ENCODE measurements around the gene MAD2L2.

Gene MAD2L2

DNA sequence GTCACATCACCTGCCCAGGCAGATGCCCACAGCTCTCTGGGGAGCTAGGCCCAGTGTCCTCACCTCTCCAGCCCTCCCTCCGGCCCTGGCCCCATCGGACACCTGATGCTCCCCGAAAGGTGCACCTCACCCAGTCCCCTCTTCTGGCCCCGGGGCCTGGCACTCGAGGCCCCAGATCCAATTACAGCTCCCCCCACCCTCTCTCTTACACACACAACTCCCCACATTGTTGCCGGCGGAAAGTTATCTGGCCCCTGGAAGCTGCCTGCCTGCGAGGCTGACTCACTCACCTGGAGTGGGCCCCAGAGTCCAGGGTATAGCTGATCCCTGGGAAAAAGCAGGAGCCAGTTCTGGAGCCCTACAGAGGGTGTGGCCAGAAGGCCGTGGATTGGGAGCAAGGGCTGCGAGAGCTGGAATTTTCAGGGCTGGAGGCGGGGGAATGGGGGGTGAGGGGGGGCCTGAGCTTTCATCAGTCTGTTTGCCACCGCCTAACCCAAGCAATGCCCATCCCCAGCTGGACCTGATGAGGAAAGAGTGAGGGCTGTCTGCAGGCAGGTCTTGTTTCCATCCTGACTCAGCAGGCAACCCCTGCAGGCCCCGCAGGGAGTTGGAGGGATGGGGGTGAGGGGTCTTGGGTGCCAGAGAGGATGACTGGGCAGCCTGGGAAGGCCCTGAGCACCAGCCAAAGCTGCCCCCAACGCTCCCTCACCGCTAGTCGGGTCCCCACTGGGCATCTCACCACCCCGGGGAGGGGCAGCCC, 27.7 kb downstream of the MAD2L2 start:
- no peak for DNase-seq

DNA sequence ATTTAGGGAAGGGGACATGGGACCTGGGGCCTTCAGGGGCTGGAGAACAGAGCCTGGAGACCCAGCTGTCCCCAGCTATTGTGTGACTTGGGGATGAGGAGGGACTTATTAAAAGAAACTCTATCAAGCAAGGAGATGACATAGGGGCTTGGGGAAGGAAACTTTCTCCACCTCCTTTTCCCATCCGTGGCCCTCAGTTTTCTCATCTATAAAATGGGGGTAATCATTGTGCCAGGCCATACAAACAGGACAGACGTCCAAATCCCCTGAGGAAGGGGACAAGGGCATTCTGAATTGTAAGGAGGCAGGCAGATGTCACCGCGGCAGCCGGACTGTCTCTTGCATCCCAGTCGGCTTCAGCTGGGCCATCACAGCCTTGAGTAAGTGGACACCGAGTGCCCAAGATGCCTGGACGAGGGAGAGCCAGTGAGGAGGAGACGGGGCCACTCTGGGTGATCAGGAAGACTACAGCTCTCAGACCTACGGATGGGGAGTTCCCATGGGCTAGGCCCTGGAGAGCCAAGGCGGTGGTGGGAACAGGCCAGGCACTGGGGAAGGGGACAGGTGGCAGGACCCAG, 28.7 kb downstream of the MAD2L2 start:
- DNase-seq = no peak

DNA sequence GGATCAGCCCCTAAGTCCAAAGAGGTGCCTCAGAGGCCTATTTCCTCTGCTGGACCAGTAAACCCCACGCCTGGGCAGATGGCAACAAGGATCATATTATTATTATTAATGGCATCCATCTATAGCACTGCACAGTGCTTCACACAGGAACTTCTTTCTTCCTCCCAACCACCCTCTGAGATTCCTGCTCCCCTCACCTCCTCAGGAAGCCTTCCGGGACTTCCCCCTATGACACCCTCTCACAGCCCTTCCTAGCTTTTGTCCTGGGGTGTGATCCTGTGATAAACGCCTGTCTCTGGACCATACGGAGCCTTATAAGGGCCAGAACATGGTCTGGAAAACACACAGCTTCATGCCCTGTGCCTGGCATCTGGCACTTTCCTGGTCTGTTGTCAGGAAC, 29.9 kb downstream of the MAD2L2 start:
- DNase-seq = no peak

DNA sequence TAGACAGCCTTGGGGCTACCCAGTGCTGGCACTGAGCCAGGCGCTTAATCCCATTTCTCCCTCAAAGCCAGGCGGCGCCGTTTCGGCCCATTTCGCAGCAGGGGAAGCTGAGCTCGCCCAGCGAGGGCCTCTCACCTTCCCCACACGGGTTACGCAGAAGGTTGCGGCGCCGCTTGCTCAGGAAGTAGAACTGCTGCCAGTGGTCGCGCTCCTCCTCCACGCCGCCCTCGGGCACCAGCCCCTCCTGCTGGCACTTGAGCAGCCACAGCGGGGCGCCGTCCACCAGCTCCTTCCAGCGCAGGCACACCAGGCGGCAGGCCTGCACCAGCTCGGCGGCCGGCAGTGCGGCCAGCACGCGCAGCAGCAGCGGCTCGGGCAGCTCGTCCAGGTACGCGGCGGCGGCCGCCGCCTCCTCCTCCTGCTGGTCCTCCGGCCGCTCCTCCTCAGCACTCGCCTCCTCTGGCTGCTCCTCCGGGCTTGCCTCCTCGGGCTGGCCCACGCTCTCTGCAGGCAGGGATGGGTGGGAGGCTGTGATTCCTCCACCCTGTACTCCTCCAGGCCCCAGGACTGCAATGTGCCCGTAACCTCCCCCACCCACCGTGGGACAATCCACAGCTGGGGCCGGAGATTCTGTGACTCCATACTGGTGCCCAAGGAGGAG, 30.5 kb downstream of the MAD2L2 start:
- DNase-seq = peak; percentile 70

DNA sequence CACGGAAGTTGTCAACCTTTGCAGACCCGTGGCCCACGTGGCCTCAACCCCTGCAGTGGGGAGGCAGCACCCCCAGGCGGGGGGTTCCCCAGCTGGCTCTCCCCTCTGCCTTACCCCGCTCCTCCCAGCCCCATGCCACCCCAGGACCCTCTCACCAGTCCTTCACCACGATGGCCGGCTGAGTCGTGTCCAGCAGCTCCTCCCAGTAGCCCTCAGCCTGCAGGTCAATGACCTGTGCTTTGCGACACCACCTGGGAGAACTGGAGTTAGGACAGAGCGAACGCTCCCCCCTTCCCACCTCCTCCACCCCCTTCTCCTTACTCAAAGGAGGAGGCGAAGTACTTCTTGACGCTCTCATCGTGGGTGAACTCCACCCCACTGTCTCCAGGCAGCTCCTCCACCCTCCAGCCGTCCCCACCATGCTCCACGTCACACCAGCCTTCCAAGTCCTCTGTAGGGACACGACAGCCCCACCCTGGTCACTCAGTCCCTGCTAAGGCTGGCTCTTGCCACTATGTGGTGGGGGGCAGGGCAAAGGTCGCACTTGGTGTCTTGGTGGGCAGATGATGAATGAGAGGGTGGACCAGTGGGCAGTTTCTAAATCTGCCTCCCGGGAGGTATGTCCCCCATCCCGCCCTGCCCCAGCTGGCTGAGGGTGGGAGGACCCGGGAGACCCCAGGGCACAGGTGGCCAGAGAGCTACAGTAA, 31.2 kb downstream of the MAD2L2 start:
- no peak for DNase-seq

DNA sequence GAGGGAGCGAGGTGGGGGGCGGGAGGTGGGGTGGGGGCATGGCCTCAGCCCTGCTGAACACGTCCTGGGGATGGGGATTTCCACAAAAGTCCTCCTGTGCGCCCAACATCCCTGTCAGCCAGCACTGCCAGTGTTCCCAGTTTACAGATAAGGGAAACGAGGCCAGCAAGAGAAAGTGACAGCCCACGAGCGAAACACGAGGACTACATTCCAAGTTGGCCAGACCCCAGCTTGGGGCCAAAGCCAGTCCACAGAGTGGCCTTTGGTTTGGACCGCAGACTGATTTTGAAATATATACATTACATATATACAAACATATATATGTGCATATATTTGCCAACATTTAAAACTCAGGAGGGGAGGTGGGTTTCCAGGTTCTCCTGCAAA, 31.7 kb downstream of the MAD2L2 start:
- DNase-seq = no peak

DNA sequence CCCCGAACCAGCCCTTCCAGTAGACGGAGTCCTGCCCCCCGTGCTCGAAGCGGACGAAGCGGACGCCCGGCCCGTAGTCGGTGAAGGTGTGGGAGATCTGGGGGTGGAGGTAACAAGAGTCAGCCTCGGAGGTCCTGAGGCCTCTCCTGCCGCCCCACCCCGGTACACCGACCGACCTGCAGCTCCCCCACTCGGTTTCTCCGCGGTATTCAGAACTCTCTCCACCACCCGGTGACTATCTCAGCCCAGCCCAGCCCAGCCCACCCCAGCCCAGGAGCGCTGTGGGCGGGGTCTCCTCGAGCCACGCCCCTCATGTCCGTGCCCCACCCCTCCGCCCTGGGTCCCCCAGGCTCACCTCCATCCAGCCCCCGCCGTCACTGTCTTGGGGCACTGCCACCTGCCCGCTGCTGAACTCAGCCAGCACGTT, 32.2 kb downstream of the MAD2L2 start:
- DNase-seq = no peak

DNA sequence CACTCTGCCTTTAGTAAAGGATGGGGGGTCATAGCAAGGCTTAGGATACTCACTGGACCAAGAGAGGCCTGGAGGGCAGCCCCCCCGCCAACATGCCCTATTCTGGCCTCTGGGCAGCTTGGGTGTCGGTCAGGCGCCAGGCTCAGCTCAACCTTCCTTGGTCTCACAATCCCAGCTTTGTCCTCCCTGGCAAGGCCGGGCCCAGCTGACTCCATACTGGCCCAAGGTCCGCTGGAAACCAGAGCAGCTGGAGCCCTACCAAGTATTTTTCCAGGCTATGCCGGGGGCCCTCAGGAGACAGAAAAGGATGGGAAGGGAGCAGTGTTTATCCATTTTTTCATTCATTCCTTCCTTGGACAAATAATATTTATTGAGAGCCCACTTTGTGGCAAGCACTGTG, 32.9 kb downstream of the MAD2L2 start:
- DNase-seq = peak; percentile 53

DNA sequence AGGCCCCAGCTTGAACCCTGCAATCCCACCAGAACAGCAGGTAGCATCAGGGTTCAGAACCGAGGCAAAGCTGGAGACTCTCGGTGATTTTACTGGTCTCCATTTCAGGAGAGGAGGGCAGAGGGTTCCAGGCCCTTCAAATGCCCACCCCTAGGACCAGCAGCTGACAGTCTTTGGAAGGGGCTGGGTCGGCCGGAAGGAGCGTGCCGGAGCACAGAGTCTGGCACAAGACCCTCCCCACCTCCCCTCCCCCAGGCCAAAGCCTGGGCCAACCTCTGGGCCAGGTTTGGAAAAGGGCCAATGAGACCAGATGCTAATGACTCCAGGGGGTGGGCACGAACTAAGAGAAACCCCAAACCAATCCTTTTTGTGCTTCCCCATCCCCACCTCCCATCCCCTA, 33.6 kb downstream of the MAD2L2 start:
- DNase-seq = no peak

DNA sequence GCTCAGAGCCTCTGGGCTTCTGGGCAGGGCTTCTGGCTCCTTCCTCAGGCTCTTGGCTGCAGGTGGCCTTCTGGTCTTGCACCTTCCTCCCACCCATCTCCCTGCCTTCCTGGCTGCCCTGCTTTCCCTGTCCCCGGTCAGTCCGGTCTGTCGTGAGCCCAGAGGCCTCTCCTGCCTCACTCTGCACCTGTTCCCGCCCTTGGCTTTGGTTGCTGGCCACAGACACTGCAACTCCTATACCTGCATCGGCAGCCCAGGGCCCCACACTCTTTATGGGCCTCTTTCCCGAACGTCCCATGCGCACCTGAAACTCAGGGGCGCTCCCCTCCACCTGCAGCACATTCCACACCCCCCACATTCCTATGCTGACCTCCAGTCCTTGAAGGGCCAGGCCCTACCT, 34.6 kb downstream of the MAD2L2 start:
- no peak for DNase-seq

DNA sequence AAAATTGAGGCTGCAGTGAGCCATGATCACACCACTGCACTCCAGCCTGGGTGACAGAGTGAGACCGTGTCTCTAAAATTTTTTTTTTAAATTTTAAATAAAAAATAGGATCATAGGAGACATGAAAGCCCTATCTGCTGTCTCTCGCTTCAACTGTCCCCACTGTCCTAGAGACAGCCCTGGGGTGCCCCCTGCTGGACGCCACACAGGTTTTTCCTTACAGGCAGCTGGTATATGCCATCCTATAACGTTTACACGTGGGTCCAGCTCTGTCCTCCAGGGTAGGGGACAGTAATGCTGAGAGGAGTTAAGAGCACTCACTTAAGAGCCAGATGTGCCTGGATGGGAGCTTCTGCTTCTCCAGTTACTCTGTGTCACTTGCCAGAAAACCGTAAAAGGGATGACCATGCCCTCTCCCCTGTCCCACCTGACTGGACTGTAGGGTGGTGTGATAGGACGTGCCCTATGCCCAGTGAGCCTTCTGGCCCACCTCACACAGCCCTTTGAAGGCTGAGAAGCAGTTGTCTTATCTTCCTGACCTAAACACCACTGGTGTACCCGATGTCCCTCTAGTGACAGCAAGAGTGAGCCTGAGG, 35.2 kb downstream of the MAD2L2 start:
- peak; percentile 84 for DNase-seq

DNA sequence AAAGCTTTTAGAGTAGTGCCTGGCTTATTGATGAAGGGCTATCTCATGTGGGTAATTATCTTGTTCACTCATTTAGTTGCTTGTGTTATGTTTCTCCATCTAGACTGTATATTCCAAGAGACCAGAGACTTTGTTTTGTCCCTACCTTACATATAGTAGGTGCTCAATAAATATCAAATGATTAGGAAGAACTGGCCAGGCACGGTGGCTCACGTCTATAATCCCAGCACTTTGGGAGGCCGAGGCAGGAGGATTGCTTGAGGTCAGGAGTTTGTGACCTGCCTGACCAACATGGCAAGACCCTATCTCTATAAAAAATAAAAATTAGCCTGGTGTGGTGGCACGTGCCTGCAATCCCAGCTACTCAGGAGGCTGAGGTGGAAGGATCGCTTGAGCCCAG, 35.7 kb downstream of the MAD2L2 start:
- no peak for DNase-seq

DNA sequence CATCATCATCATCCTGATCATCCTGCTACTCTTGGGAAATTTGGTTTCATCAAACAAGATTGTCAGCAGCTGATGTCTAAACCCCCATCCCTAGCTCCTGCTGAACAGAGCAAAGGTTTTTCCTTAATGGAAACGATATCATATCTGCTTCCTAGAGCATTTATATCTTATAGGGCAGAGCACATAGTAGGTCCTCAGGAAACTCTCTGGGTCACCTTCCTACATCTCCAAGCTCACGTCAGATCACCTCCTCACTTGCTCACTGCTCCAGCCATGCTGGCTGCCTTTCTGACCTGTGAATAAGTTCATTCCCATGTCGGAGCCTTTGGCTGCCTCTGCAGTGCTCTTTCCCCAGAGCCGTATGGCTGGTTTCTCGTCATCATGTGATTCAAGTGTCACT, 37.2 kb downstream of the MAD2L2 start:
- DNase-seq = no peak

DNA sequence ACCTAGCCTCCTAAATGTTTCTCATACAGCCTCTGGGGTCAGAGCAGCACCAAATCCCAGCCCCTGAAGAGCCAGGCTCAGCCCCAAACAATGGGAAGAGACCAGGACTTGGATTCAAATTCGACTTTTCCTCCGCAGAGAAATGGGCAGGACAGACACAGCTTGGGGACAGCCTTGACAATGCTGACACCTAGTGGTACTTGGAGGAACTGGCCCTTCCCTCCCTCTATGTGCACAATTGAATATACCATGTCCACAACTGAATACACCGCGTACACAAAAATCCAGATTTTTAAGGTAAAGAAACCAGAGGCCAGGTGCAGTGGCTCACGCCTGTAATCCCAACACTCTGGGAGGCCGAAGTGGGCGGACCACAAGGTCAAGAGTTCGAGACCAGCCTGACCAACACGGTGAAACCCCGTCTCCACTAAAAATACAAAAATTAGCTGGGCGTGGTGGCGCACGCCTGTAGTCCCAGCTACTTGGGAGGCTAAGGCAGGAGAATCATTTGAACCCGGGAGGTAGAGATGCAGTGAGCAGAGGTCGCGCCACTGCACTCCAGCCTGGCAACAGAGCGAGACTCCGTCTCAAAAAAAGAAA, 38.4 kb downstream of the MAD2L2 start:
- peak; percentile 81 for DNase-seq

DNA sequence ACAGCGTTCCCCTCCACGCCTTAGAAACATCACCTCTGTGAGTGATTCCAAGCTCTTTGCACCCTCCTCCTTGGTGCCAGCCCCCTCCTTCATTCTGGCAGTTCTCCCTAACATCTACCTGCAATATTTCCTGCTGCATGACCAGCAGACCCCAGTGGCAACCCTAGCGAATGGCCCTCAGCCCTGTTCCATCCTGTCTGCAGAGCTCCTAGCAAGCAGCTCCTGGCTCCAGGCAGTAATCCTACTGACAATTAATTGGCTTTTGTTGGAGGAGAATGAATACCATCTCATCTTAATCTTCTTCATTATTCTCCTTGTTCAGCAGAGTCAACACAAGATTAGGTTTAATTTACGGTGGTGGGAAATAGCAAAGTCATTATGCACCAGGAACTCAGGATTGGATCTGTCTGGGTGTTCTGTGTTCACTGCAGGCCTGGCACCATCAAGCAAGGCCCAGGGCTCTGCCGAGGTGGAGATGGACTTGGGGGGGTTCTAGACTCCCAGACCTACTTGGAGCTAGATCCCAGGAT, 39.1 kb downstream of the MAD2L2 start:
- DNase-seq = no peak

DNA sequence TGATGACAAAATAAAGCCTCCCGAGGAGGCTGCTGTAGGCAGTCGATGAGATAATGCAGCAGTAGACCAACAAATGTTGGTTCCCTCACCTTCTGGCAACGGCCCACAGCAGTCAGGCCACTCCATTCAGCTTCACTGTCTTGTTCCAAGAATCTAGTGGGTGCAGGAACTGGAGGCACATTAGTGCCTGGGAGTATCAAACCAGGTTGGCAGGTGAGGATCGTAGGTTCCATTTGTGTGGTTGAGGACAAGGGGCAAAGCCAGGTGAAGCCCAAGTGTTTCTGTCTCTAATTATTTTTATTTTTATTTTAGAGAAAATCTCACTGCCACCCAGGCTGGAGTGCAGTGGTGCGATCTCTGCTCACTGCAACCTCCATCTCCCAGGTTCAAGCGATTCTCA, 40.0 kb downstream of the MAD2L2 start:
- DNase-seq = no peak

DNA sequence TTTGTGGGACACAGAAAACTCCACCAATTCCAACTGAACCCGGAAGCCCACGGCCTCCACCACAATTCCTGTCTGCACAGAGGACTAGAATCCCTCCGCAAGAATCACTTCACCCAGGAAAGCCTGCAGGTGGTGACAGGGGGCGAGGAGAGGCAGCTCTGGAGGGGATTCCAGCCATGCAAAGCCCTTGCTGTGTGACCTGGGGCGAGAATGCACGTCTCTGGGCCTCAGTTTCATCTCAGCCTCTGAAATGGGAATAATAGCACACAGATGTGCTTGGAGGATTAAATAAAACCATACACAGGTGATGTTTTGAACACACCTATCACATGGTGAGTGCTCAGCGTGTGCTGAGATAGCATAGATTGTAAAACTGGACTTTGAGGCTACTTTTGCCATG, 40.8 kb downstream of the MAD2L2 start:
- DNase-seq = no peak

DNA sequence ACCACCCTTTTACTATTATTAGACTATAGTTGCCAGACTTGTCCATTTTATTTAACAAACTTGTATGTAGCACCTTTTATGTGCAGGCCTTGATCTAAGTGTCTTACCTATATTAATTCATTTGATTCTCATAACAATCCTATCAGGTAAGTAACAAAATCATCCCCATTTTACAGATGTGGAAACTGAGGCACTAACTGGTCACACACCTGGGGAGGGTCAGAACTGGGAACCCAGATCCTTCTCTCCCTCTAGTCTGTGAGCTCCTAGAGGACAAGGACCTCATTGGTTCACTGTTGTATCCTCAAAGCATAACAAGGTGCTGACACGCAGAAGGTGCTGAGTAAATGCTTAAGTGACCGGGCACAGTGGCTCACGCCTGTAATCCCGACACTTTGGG, 41.6 kb downstream of the MAD2L2 start:
- DNase-seq = no peak

DNA sequence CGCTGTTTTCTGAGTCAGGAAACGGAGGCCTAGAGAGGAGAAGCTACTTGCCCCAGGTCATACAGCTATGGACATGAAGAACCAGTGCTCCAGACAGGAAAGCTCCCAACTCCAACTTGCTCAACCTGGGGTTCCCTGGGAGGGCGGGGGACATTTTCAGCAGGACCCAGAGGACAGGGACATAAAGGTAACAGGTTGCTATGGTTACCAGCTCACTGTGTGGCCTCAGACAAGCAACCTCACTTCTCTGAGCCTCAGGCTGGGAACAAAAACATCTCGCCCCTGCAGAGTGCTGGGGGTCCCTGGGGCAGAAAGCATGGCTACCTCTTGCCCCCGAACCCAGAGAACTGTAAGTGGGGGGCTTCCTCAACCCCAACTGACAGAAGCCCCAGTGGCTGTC, 42.8 kb downstream of the MAD2L2 start:
- no peak for DNase-seq

DNA sequence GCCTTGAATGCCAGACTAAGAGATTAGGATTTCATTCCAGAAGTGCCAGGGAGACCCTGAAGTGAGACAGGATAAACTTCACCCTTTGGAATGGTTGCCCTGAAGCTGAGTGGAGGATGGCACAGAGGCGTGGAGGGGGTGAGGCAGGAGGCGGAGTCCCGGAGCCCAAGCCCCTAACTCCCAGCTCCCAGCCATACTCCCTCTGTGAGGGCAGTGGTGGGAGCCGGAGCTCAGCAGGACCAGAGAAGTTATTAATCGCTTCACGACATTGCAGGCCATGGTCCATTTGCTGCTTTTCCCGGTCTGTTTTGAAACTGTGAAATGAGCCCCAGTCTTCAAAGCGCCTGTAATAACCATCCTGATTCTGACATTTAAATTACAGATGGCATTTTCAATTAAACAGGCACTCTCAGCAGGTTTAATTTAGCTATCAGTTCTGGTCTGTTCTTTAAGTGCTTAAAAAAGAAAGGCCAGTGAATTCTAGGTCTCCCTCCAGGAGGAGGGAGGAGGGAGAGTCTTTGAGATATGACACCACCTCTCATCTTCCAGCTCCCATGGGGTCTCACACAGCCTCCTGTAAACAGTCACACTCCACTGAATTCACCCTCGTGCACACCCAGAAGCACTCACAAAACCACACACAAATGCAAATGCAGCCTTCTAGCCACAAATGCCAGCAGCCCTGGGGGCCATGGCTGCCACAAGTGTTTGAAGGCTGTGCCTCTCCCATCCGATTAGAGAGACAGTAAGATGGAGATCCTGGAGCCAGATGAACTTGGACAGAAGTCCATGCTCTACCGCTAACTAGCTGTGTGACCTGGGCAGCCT, 46.4 kb downstream of the MAD2L2 start:
- DNase-seq = no peak

DNA sequence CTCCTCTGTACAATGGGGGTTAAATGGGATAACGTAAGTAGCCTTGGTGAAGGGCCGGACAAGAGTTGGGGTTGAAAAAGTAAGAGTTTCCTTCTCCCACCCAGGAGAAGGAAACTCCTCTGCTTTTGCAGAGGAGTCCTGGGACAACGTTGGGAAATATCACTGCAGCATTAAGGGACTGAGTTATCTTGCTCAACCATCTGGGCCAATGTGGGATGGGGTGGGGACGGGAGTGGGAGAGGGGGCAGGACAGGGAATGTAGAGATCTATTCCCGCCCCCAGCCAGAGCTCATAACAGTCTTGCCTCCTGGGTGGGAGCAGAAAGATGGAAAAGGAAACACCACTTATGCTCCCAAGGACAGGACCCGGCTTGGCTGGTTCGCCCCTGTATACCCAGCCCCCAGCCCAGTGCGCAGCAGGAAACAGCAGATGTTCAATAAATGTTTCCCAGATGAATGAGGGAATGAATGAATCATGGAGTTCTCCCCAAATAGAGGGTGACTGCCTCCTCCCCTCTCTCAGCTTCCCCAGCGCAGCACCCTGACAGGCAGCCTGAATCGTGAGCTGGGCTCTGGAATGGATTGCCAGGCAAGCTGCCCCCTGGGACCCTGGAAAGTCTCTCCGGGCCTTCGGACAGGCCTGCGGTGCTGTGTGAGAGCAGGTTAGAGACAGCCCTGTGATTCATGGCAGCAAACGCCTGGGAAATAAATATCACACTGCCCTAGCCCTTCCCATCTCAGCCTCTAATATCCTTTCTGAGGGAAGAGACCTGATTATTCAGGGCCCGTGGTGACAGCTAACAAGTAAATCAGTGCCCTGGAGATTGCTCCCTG, 51.5 kb downstream of the MAD2L2 start:
- DNase-seq = no peak
